Measurements from ENCODE around the gene NUDT5. TPM values are rescaled to one million over a fixed set of nuclear protein-coding genes. Genes with fewer than 3 reads are reported as not detected.

The NUDT5 gene
- total and polyA plus RNA-seq, 2 of the 8 experiments (the other 6 are each of a cell fraction or from before 2014, with no cell fraction given): 130 to 134 TPM

DNA sequence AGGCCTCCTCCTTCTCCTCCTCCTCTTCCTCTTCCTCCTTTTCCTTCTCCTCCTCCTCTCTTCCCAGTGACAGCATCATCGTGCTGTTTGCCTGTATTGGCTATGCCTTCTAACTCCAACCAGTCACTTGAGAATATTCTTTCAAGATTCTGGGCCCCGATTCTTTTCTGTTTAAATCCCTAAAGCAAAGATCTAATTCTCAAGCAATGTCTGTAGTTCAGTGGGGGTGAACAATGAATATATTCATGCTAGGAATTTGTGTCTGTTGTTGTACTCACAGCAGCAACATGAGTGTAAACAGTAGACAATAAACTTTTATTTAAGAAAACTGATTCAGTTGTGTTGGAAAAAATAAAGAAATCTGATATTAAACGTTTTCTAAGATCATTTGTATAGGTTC, 30.7 kb downstream of the NUDT5 start:
- Histone ChIP-seq H2BK20ac (ENCODE audit: low read length) (no peak overlapping the region), H3K9me3 (ENCODE audit: insufficient read depth in 2 of 2, low read depth in 1 of 2, low read length in 1 of 2) (no peaks in the 10 kb centered on the region), H3K4me1 (replicated peaks in 1 of 4; ENCODE audit: control insufficient read depth in 3 of 4, insufficient read depth in 4 of 4, low read length in 3 of 4) (no peaks in the 10 kb centered on the region), H3K4me3 (ENCODE audit: extremely low read depth in 1 of 4, insufficient read depth in 2 of 4, low read depth in 3 of 4, low read length in 4 of 4) (no peak overlapping the region), H3K4ac (replicated peaks; ENCODE audit: insufficient read length, low read depth, low read length) (no peak overlapping the region), H4K91ac (replicated peaks; ENCODE audit: insufficient read length, low read length) (no peak overlapping the region), H3K79me2 (ENCODE audit: control insufficient read depth in 1 of 2, insufficient read depth in 2 of 2, low read length in 2 of 2) (no peaks in the 10 kb centered on the region), H2BK5ac (ENCODE audit: low read depth, low read length) (no peak overlapping the region), H2BK12ac (ENCODE audit: low read depth, low read length) (no peak overlapping the region), H3K23ac (ENCODE audit: insufficient read length) (no peak overlapping the region), H3K27ac (ENCODE audit: low read depth, low read length) (no peak overlapping the region), H4K20me1 (replicated peaks in 1 of 2; ENCODE audit: control insufficient read depth in 1 of 2, insufficient read depth in 2 of 2, low read length in 2 of 2) (no peaks in the 10 kb centered on the region), H4K8ac (ENCODE audit: extremely low read depth, insufficient read depth, low read length) (no peak overlapping the region), H3K14ac (ENCODE audit: insufficient read length) (no peak overlapping the region), H3K23me2 (ENCODE audit: low read depth, low read length) (no peaks in the 10 kb centered on the region), H3K79me1 (ENCODE audit: low read depth, low read length) (no peaks in the 10 kb centered on the region), H2AFZ (ENCODE audit: low read length) (no peak overlapping the region), H4K5ac (ENCODE audit: insufficient read length, low read depth, low read length) (no peak overlapping the region), H3K9ac (replicated peaks in 1 of 4; ENCODE audit: extremely low read depth in 1 of 4, low read depth in 3 of 4, low read length in 3 of 4) (no peak overlapping the region), H3K4me2 (ENCODE audit: insufficient read depth in 1 of 2, low read depth in 2 of 2, low read length in 2 of 2) (no peak overlapping the region), H3K18ac (ENCODE audit: extremely low read depth, low read length) (no peak overlapping the region), H3K56ac (replicated peaks; ENCODE audit: insufficient read length, low read depth, low read length) (no peak overlapping the region), H2BK15ac (ENCODE audit: low read length) (no peak overlapping the region), H3K27me3 (replicated peaks in 1 of 4; ENCODE audit: control insufficient read depth in 3 of 4, extremely low read depth in 1 of 4, insufficient read depth in 3 of 4, low read length in 3 of 4) (no peaks in the 10 kb centered on the region), H2BK120ac (replicated peaks; ENCODE audit: low read depth, low read length) (no peak overlapping the region), H2AK5ac (ENCODE audit: low read depth, low read length) (no peak overlapping the region), H3K36me3 (ENCODE audit: control insufficient read depth in 2 of 4, insufficient read depth in 4 of 4, low read length in 3 of 4) (peaks cover 0 to 62% (median 18%) of the 10 kb centered on the region in 4 experiments; a peak in 7 of 8 replicates)
- DNase-seq (ENCODE audit: low read depth in 1 of 2, low spot score in 2 of 2) (no peak), FAIRE-seq (no peak)
- CTCF ChIA-PET (ENCODE audit: partially characterized antibody): no interaction called here
- 88% methylated on average over 3 of the region's 3 CpGs; no CpG with 5 or more reads in 1 of the 2 experiments for WGBS, 2 experiments (ENCODE audit: extremely low coverage in 1 of 2, insufficient coverage in 1 of 2, insufficient read length in 1 of 2, insufficient replicate concordance in 2 of 2, low coverage in 1 of 2, low lambda C conversion rate in 2 of 2, missing lambda C conversion rate in 1 of 2)
- POLR2A ChIA-PET (ENCODE audit: partially characterized antibody): interaction anchor here (0.9 to 1.1 kb wide), 2 partner anchors 16 to 30 kb away, joined by 4 to 5 read pairs; partner anchors contain the start of genes CDC123 and NUDT5
- no peak for TF ChIP-seq EGR1 (IDR thresholded peaks at IDR 0.05; ENCODE audit: borderline replicate concordance, low read depth, low read length)
- TF ChIP-seq TEAD4 (IDR thresholded peaks at IDR 0.05; ENCODE audit: low read depth, low read length): no peak
- TF ChIP-seq, protein P1, sequence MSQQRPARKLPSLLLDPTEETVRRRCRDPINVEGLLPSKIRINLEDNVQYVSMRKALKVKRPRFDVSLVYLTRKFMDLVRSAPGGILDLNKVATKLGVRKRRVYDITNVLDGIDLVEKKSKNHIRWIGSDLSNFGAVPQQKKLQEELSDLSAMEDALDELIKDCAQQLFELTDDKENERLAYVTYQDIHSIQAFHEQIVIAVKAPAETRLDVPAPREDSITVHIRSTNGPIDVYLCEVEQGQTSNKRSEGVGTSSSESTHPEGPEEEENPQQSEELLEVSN (IDR thresholded peaks at IDR 0.05): no peak
- no peak for TF ChIP-seq TAF1 (IDR thresholded peaks at IDR 0.05; ENCODE audit: low read depth, low read length)
- TF ChIP-seq, protein P2, sequence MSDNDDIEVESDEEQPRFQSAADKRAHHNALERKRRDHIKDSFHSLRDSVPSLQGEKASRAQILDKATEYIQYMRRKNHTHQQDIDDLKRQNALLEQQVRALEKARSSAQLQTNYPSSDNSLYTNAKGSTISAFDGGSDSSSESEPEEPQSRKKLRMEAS (IDR thresholded peaks at IDR 0.05): no peak
- no peak for TF ChIP-seq BRCA1 (IDR thresholded peaks at IDR 0.05; ENCODE audit: low read depth, low read length)
- no peak for TF ChIP-seq RXRA (IDR thresholded peaks at IDR 0.05; ENCODE audit: insufficient read depth, low read depth, low read length)
- TF ChIP-seq GABPA (IDR thresholded peaks at IDR 0.05; ENCODE audit: borderline replicate concordance, insufficient read depth, low read length): no peak
- no peak for TF ChIP-seq JUND (IDR thresholded peaks at IDR 0.05; ENCODE audit: low read length)

Measured in H1 (cell line).